Ovary (tissue), 3 donors: Measurements from ENCODE around the gene ABHD15.
"Not testable (repeated sequence)": the region's sequence is repeated elsewhere in the genome, so short reads cannot be mapped to it uniquely, and the experiment has no call there.

ENCODE experiments used
- CTCF ChIP-seq, 3 donors: fragments of 450-650 bp in 2 of 3; fragments of 200-600 bp in 1 of 3; IDR thresholded peaks; one replicate each; pipeline versions ENCODE4 v1.5.1 to v1.8.0; 2016 to 2022; ENCODE audit warnings: antibody characterized with exemption in 3 of 3, mild to moderate bottlenecking in 1 of 3
- EP300 ChIP-seq: sonication (generic); formaldehyde crosslinking; IDR thresholded peaks from one replicate; pipeline ENCODE4 v1.6.1; 2017; ENCODE audit warnings: antibody characterized with exemption
- POLR2A ChIP-seq: fragments of 450-650 bp; IDR thresholded peaks from one replicate; pipeline ENCODE4 v1.6.1; 2017; ENCODE audit warnings: antibody characterized with exemption, mild to moderate bottlenecking, moderate library complexity
- donor health status: DM: no; HTN: no; CAD: no.

GRCh38 chr17:29558139-29558538 is 8.7 kb downstream of the ABHD15 start:
- TF ChIP-seq CTCF (IDR thresholded peaks at IDR 0.05); POLR2A; EP300: not testable (repeated sequence)
